Right lobe of liver (tissue), 6 donors: Measurements from ENCODE around the gene TMEM114. TPM values are rescaled to one million over a fixed set of nuclear protein-coding genes. Genes with fewer than 3 reads are reported as not detected.

ENCODE experiments used
- ATAC-seq, 4 donors: fragments of 200-7000 bp; cut with Tn5 transposase; one replicate each; pipeline ENCODE4 v1.9.1; 2020; ENCODE audit warnings: mild to moderate bottlenecking in 4 of 4, moderate library complexity in 4 of 4
- DNase-seq, 3 donors: peaks; one replicate each; pipeline ENCODE4 v3.0.0-alpha.2; 2020
- H3K27ac ChIP-seq, 3 donors: fragments of 200-600 bp; one replicate each; pipeline ENCODE4 v1.8.0; 2022
- H3K27me3 ChIP-seq, 2 donors: fragments of 200-600 bp; one replicate each; pipeline ENCODE4 v1.8.0; 2022
- H3K36me3 ChIP-seq, 4 donors: fragments of 200-600 bp; sonication (generic) in 1 of 4; one replicate each; pipeline versions ENCODE4 v1.5.1 to v1.8.0; 2017 to 2022; ENCODE audit warnings: control low read depth in 1 of 4
- H3K4me1 ChIP-seq, 4 donors: fragments of 200-600 bp; sonication (generic) in 1 of 4; one replicate each; pipeline versions ENCODE4 v1.5.1 to v1.8.0; 2017 to 2022; ENCODE audit warnings: control low read depth in 1 of 4
- H3K4me3 ChIP-seq, 3 donors: fragments of 200-600 bp; one replicate each; pipeline ENCODE4 v1.8.0; 2022
- H3K9me3 ChIP-seq, 4 donors: fragments of 200-600 bp; sonication (generic) in 1 of 4; one replicate each; pipeline versions ENCODE4 v1.5.1 to v1.8.0; 2017 to 2022; ENCODE audit warnings: control low read depth in 1 of 4
- POLR2A ChIP-seq: fragments of 450-650 bp; IDR thresholded peaks from one replicate; pipeline ENCODE4 v1.6.1; 2017; ENCODE audit warnings: antibody characterized with exemption, mild to moderate bottlenecking
- WGBS: methylation state at CpG from one replicate; pipeline ENCODE4 v1.1.6; 2018; ENCODE audit warnings: low coverage, low lambda C conversion rate; ENCODE audit not compliant: insufficient coverage; ENCODE audit errors: missing lambda C conversion rate; 5-methylcytosine and 5-hydroxymethylcytosine counted together
- intact Hi-C, 2 donors: fragments of 100-400 bp; cut with DNase I; formaldehyde crosslinking; loops; one replicate each; pipeline versions ENCODE4 v1.11.2 to v1.14.1; 2022
- total RNA-seq, 6 experiments: library from RNA; depleted of rRNA in 2 of 6; stranded (reverse); fragments of >200 nt in 2 of 6; fragmentation: NEBNext Ultra II Directional in 3 of 6; extraction: Animal tissue kit (Norgen Biotek cat#: 25700) in 3 of 6; gene quantifications; one replicate each; pipeline versions ENCODE4 v1.1.0 to v1.2.4, GENCODE V29; 2016 to 2023
- TF ChIP-seq, protein P1 (sequence below), 4 donors: fragments of 200-600 bp in 3 of 4; fragments of 450-650 bp in 1 of 4; IDR thresholded peaks; one replicate each; pipeline versions ENCODE4 v1.5.1 to v1.8.0; 2016 to 2022; ENCODE audit warnings: antibody characterized with exemption in 4 of 4, mild to moderate bottlenecking in 2 of 4
- donor health status: DM: no; HTN: yes; CAD: no.
- donor health status: DM: no; HTN: no; CAD: no.
- donor health status: DM: no; HTN: no; CAD: no.
- donor health status: DM: no; HTN: yes; CAD: no.
- donor health status: DM: no; HTN: yes; CAD: no.

TMEM114 gene
- total RNA-seq, 6 experiments from 2014 or later = not detected

DNA sequence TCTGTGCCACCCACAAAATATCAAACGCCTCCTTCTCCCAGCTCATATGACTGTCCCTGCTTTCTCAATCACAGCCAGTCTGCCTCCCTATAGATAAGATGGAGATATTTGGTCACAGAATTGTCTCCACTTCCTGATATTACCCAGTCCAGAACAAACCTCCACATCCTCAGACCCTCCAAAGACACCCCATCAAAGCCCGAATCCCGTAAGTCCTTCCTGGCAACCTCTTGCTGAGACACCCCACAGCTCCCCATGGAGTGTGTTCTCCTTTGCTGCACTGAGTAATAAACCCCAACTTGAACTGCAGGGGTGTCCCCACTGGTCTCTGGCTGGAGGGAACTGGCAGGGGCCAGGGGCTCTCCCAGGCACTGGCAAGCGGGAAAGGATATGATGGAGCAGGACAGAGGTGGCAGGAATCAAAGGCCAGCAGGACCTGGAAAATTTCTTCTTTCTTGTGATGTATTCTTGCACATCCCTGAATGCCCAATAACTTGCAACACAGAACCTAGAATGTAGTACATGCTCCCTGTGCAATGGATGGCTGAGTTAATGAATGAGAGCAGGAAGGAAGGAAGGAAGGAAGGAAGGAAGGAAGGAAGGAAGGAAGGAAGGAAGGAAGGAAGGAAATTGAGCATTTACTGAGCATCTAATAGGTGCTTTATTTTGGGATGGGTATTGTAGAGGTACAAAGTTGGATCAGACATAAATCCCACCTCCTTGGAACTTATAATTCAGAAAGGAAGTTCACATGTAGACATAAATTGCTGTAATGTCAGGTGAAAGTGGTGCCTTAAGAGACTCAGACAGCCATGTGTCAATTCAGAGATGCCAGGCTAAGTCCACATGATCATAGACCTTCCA is 13.9 kb downstream of the TMEM114 start:
- ATAC-seq = no peak
- Histone ChIP-seq H3K4me1 (no peaks in the 10 kb centered on the region), H3K27me3 (no peaks in the 10 kb centered on the region), H3K4me3 (no peak overlapping the region), H3K36me3 (no peaks in the 10 kb centered on the region), H3K27ac (no peak overlapping the region), H3K9me3 (no peaks in the 10 kb centered on the region)
- no peak for TF ChIP-seq POLR2A
- TF ChIP-seq, protein P1, sequence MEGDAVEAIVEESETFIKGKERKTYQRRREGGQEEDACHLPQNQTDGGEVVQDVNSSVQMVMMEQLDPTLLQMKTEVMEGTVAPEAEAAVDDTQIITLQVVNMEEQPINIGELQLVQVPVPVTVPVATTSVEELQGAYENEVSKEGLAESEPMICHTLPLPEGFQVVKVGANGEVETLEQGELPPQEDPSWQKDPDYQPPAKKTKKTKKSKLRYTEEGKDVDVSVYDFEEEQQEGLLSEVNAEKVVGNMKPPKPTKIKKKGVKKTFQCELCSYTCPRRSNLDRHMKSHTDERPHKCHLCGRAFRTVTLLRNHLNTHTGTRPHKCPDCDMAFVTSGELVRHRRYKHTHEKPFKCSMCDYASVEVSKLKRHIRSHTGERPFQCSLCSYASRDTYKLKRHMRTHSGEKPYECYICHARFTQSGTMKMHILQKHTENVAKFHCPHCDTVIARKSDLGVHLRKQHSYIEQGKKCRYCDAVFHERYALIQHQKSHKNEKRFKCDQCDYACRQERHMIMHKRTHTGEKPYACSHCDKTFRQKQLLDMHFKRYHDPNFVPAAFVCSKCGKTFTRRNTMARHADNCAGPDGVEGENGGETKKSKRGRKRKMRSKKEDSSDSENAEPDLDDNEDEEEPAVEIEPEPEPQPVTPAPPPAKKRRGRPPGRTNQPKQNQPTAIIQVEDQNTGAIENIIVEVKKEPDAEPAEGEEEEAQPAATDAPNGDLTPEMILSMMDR (IDR thresholded peaks at IDR 0.05) = no peak
- intact Hi-C loops = loop anchor here in 1 of 2 donors (10.0 kb wide), 1 partner anchor 58 kb away; no protein-coding TSS in a partner anchor
- WGBS = 80% methylated on average over 3 of the region's 4 CpGs
- DNase-seq = no peak

DNA sequence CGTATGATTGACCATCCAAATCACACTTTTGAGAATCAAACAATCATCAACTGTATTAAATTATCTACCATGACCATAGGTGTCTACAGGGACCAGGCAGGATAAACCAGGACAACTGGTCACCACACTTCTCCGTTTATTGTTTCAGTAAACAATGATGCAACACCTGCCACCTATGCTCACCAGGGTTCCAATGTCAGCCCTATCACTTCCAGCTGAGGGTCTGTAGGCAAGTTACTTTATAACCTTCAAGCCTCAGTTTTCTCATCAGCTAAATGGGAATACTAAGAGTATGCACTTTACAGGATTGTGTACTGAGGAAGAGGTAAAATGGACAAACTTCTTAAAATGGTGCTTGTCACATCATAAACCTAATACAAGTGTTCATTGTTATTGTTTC is 14.9 kb downstream of the TMEM114 start:
- 59% methylated on average over 2 of the region's 2 CpGs for WGBS
- TF ChIP-seq, protein P1 (IDR thresholded peaks at IDR 0.05) = no peak
- no peak for TF ChIP-seq POLR2A
- DNase-seq = no peak
- intact Hi-C loops = loop anchor here in 1 of 2 donors (10.0 kb wide), 1 partner anchor 59 kb away; no protein-coding TSS in a partner anchor
- Histone ChIP-seq H3K36me3 (no peaks in the 10 kb centered on the region), H3K27ac (no peak overlapping the region), H3K27me3 (no peaks in the 10 kb centered on the region), H3K9me3 (no peaks in the 10 kb centered on the region), H3K4me3 (no peak overlapping the region), H3K4me1 (no peaks in the 10 kb centered on the region)
- ATAC-seq = peak in 2 of 4 donors; percentile 28 to 47

DNA sequence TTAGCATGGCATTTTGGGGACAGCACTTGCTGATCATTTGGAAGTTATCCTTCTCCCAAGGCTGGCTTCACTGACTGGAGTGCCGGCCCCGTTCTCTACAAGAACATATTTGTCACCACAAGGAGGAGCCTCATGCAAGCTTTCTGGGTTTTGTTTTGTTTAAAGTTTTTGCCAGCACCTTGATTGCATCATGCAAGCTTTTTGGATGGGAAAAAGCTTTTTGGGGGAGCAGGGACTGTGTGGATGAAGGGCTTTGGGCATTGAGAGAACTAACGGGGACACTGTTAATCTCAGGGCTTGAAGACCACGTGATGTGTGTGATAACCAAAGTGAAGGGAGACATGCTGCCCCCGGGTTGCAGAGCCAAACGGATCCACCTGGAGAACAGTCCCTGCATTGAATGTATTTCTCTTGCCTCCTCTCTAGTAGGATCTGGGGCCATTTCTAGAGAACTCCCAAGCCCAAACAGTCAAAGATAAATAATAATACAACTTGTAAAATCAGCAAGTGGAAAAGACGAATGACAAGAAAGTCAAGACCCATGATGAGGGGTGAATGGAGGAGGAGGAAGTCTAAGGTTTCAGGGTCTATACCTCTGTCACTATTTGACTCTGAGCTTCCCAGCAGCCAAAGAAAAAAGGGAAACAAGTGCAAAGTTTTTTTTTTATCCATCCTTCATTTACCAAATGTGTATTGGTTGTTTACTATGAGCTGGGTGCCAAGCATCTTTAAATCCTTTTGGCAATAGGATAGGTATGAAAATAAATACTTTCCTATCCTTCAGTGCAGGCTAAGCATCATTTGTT is 17.2 kb downstream of the TMEM114 start:
- WGBS = 28% methylated on average over 7 of the region's 7 CpGs
- ATAC-seq (peak; percentile 38 to 71 (median 66)), DNase-seq (no peak)
- Histone ChIP-seq H3K27ac (no peak overlapping the region), H3K36me3 (no peaks in the 10 kb centered on the region), H3K9me3 (no peaks in the 10 kb centered on the region), H3K4me1 (no peaks in the 10 kb centered on the region), H3K27me3 (no peaks in the 10 kb centered on the region), H3K4me3 (no peak overlapping the region)
- no peak for TF ChIP-seq POLR2A
- TF ChIP-seq, protein P1 (IDR thresholded peaks at IDR 0.05) = peak; percentile 41 to 50 (median 49)
- intact Hi-C loops = loop anchor here in 1 of 2 donors (10.0 kb wide), 1 partner anchor 62 kb away; no protein-coding TSS in a partner anchor

DNA sequence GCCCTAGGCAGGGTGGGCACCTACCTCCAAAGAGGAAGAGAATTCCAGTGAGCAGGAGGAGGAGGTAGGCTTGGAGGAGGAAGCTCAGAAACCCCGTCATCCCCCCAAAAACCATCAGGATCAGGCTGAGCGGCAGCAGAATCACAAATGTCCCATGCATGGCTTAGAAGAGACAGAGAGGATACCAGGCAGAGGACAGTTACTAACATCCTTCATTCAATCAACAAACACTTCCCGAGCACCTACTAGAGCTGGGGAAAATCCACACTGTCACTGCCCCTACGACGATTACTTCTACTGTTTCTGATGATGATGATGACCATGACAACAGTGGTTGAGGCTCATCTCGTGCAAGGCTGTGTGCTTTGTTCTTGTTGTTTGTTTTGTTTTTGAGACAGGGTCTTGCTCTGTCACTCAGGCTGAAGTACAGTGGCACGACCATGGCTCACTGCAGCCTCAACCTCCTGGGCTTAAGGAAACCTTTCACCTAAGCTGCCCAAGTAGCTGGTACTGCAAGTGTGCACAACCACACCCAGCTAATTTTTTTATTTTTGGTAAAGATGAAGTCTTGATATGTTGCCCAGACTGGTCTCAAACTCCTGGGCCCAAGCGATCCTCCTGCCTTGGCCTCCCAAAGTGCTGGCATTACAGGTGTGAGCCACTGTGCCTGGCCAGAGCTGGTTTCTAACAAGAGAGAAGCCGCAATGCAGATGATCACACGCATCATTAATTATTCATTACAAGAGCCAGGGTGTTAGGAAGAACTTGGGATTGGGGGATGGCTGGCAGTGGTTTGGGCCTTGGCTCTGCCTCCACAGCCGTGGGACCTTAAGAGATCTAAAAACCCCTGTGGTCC is 18.0 kb downstream of the TMEM114 start:
- WGBS = 65% methylated on average over 7 of the region's 11 CpGs
- no peaks in the 10 kb centered on the region for H3K4me1 ChIP-seq
- no peaks in the 10 kb centered on the region for H3K36me3 ChIP-seq
- TF ChIP-seq POLR2A = no peak
- TF ChIP-seq, protein P1 (IDR thresholded peaks at IDR 0.05) = no peak
- no peak for DNase-seq
- H3K9me3 ChIP-seq = no peaks in the 10 kb centered on the region
- H3K27ac ChIP-seq = no peak overlapping the region
- no peak for ATAC-seq
- intact Hi-C loops = loop anchor here in 1 of 2 donors (10.0 kb wide), 1 partner anchor 63 kb away; no protein-coding TSS in a partner anchor
- H3K4me3 ChIP-seq = no peak overlapping the region
- H3K27me3 ChIP-seq = no peaks in the 10 kb centered on the region
